Gastroesophageal sphincter (tissue), 4 donors: ENCODE results near the gene STIMATE. TPM values are rescaled to one million over a fixed set of nuclear protein-coding genes. Genes with fewer than 3 reads are reported as not detected.
A peak's percentile ranks its signal among the peaks of the same experiment; 100 is the strongest.

Source experiments
- ATAC-seq: fragments of 150-250 bp; one replicate; pipeline ENCODE4 v1.9.1; 2016; ENCODE audit warnings: mild to moderate bottlenecking, moderate library complexity
- H3K27ac ChIP-seq, 4 donors: fragments of 200-600 bp; sonication (generic) in 3 of 4; 1 replicate in 3 of 4; 2 replicates in 1 of 4; pipeline ENCODE4 v1.5.1; 2016 to 2019
- H3K27me3 ChIP-seq: fragments of 200-600 bp; sonication (generic); one replicate; pipeline ENCODE4 v1.5.1; 2019
- H3K36me3 ChIP-seq, 2 donors: fragments of 200-600 bp; sonication (generic); one replicate each; pipeline ENCODE4 v1.5.1; 2019; ENCODE audit warnings: control low read depth in 1 of 2
- H3K4me1 ChIP-seq, 3 donors: fragments of 200-600 bp; sonication (generic); 1 replicate in 2 of 3; 2 replicates in 1 of 3; pipeline ENCODE4 v1.5.1; 2016 to 2019; ENCODE audit warnings: control low read depth in 2 of 3
- H3K4me3 ChIP-seq, 2 donors: fragments of 200-600 bp; sonication (generic); one replicate each; pipeline ENCODE4 v1.5.1; 2019; ENCODE audit warnings: mild to moderate bottlenecking in 1 of 2, moderate library complexity in 1 of 2
- H3K9me3 ChIP-seq, 3 donors: fragments of 200-600 bp; sonication (generic); one replicate each; pipeline ENCODE4 v1.5.1; 2017 to 2019; ENCODE audit warnings: control low read depth in 2 of 3
- EP300 ChIP-seq: sonication (generic); formaldehyde crosslinking; IDR thresholded peaks from one replicate; pipeline ENCODE4 v1.6.1; 2017; ENCODE audit warnings: antibody characterized with exemption, mild to moderate bottlenecking
- POLR2A ChIP-seq, 2 donors: fragments of 450-650 bp; IDR thresholded peaks; one replicate each; pipeline ENCODE4 v1.6.1; 2017; ENCODE audit warnings: antibody characterized with exemption in 2 of 2, mild to moderate bottlenecking in 2 of 2, moderate library complexity in 1 of 2
- POLR2AphosphoS5 ChIP-seq: sonication (generic); formaldehyde crosslinking; IDR thresholded peaks from one replicate; pipeline ENCODE4 v1.6.1; 2017; ENCODE audit warnings: antibody characterized with exemption
- WGBS, 2 donors: methylation state at CpG; one replicate each; pipeline ENCODE4 v1.1.5; 2018; ENCODE audit warnings: low coverage in 1 of 2; 5-methylcytosine and 5-hydroxymethylcytosine counted together
- total RNA-seq, 4 donors: library from RNA; depleted of rRNA; stranded (reverse); fragments of >200 nt; gene quantifications; one replicate each; pipeline ENCODE4 v1.1.0, GENCODE V29; 2016
- TF ChIP-seq, protein P1 (sequence below), 4 experiments: fragments of 200-600 bp in 2 of 4; fragments of 450-650 bp in 2 of 4; sonication (generic) in 1 of 4; IDR thresholded peaks; one replicate each; pipeline ENCODE4 v1.5.1; 2017 to 2019; ENCODE audit warnings: antibody characterized with exemption in 4 of 4, mild to moderate bottlenecking in 2 of 4, moderate library complexity in 2 of 4

The STIMATE gene
- total RNA-seq, 4 donors from 2014 or later = 14.6 to 30.2 (median 20.5) TPM

DNA sequence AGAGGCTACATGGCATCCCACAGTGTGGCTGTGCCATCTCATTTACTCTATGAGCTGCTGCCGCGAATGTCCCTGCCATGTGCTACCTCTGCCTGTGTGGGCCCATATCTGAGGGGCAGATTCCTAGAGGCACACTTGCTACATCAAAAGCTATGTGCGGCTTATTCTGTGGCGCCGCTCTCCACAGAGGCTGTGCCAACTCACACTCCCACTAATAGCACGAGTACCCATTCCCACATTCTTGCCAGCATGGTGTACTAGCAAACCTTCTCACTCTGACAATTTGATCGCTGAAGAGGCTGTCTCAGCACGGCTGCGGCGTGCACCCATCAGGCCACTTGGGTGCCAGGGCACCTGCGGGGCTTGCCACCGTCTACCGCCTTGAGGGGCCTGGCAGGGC is 31.4 kb downstream of the STIMATE start:
- ATAC-seq = no peak
- Histone ChIP-seq H3K4me1 (no peaks in the 10 kb centered on the region), H3K4me3 (no peak overlapping the region), H3K9me3 (no peaks in the 10 kb centered on the region), H3K27me3 (no peaks in the 10 kb centered on the region), H3K36me3 (peaks cover 0 to 3% of the 10 kb centered on the region in 2 donors), H3K27ac (no peak overlapping the region)
- TF ChIP-seq POLR2A (IDR thresholded peaks at IDR 0.05) (no peak), POLR2AphosphoS5 (no peak), EP300 (no peak)
- TF ChIP-seq, protein P1, sequence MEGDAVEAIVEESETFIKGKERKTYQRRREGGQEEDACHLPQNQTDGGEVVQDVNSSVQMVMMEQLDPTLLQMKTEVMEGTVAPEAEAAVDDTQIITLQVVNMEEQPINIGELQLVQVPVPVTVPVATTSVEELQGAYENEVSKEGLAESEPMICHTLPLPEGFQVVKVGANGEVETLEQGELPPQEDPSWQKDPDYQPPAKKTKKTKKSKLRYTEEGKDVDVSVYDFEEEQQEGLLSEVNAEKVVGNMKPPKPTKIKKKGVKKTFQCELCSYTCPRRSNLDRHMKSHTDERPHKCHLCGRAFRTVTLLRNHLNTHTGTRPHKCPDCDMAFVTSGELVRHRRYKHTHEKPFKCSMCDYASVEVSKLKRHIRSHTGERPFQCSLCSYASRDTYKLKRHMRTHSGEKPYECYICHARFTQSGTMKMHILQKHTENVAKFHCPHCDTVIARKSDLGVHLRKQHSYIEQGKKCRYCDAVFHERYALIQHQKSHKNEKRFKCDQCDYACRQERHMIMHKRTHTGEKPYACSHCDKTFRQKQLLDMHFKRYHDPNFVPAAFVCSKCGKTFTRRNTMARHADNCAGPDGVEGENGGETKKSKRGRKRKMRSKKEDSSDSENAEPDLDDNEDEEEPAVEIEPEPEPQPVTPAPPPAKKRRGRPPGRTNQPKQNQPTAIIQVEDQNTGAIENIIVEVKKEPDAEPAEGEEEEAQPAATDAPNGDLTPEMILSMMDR (IDR thresholded peaks at IDR 0.05) = no peak
- WGBS, 2 donors = 96 to 100% methylated on average over 5 to 10 of the region's 13 CpGs

DNA sequence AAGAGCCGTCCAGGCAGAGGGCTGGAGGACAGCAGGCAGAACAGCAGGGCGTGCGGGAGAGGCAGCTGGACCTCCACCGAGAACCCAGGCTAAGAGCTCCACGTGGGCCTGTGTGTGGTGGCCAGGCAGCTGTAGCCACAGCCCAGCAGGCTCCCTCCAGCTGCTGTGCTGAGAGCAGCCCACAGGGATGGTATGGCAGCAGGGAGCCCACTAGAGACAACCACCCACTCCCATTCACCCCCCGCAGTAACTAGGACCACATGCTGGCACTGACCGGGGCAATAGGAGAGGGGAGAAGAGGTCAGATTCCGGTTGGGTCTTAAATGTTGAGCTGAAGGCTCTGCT is 37.0 kb downstream of the STIMATE start:
- TF ChIP-seq POLR2AphosphoS5 (no peak), EP300 (no peak), POLR2A (IDR thresholded peaks at IDR 0.05) (no peak)
- TF ChIP-seq, protein P1 (IDR thresholded peaks at IDR 0.05) = no peak
- Histone ChIP-seq H3K4me3 (no peak overlapping the region), H3K4me1 (peaks cover 0 to 10% (median 0%) of the 10 kb centered on the region in 3 donors), H3K27ac (no peak overlapping the region), H3K36me3 (peaks cover 0 to 10% of the 10 kb centered on the region in 2 donors), H3K9me3 (no peaks in the 10 kb centered on the region), H3K27me3 (no peaks in the 10 kb centered on the region)
- WGBS, 2 donors = 61% methylated on average over 4 of the region's 8 CpGs; no CpG with 5 or more reads in 1 of the 2 donors
- no peak for ATAC-seq

DNA sequence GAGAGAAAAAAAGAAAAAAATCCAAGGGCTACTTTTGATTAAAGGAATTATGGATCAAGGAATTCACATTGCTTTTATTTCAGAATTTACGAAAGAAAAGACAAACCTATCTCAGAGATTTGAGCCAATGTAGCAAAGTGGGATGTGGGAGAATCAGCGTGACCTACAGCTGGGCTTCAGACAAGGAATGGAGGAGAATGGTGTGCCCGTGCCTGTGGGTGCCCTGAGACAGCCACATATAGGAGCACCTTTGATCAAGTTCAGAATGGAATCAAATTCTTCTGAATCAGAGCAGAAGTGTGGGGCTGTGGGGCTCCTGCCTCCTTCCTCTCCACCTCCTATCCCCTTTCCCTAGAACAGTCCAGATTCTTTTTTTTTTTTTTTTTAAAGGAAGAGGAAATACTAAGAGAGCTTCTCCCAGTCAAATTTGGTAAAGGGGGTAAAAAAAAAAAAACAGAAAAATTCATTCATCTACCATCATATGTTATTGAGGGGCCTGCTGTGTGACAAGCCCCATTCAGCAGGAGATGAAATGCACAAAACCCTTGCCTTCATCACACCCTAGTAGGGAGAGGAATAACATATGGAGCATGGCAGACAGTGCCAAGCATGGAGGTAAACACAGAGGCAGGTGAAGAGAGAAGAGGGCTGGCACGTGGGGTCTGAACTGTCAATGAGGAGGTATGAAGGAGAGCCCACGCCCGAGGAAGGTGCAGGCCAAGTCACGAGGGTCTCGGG is 37.5 kb downstream of the STIMATE start:
- ATAC-seq = no peak
- Histone ChIP-seq H3K36me3 (peaks cover 0 to 15% of the 10 kb centered on the region in 2 donors), H3K27me3 (no peaks in the 10 kb centered on the region), H3K4me3 (no peak overlapping the region), H3K27ac (no peak overlapping the region), H3K4me1 (peaks cover 0 to 10% (median 0%) of the 10 kb centered on the region in 3 donors), H3K9me3 (no peaks in the 10 kb centered on the region)
- TF ChIP-seq, protein P1 (IDR thresholded peaks at IDR 0.05) = no peak
- TF ChIP-seq EP300 (no peak), POLR2AphosphoS5 (no peak)
- whole genome bisulfite sequencing, 2 donors = 79 to 80% methylated on average over 8 of the region's 8 CpGs

DNA sequence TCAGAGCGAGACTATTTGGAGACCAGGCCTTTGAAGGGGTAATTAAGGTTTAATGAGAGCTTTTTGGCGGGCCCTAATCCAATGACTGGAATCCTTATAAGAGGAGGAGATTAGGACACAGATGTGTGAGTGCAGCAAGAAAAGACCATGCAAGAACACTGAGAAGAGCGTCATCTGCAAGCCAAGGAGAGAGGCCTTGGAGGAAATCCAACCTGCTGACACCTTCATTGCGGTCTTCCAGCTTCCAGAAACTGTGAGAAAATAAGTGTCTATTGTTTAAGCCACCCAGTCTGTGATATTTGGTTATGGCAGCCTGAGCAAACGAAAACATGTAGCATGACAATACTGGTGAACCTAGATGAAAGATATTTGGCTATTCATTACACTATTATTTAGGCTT is 39.5 kb downstream of the STIMATE start:
- Histone ChIP-seq H3K27ac (no peak overlapping the region), H3K36me3 (peaks cover 0 to 32% of the 10 kb centered on the region in 2 donors), H3K27me3 (no peaks in the 10 kb centered on the region), H3K9me3 (no peaks in the 10 kb centered on the region), H3K4me3 (no peak overlapping the region), H3K4me1 (peaks cover 0 to 10% (median 0%) of the 10 kb centered on the region in 3 donors)
- TF ChIP-seq, protein P1 (IDR thresholded peaks at IDR 0.05) = no peak
- TF ChIP-seq POLR2AphosphoS5 (no peak), EP300 (no peak), POLR2A (IDR thresholded peaks at IDR 0.05) (no peak)
- WGBS, 2 donors = 67 to 87% methylated on average over 3 to 5 of the region's 5 CpGs
- no peak for ATAC-seq

DNA sequence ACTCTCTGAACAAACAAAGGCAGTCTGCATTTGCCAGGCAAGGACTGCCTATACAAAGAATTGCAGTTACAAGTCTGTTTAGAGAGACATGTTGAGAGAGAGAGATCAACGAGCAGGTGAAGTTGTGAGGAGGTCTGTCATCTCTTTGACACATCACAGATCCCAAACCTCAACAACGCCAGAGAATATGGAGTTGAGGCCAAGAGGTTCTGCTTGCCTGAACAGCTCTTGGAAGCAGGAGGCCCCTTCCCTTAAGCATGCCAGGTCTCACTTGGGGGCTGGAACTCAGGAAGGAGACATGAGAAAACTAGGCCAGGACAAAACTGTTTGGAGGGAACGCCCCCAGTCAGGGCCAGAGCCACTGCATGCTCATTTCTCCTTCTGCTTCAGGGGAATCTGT is 40.2 kb downstream of the STIMATE start:
- no peaks in the 10 kb centered on the region for H3K27me3 ChIP-seq
- H3K4me3 ChIP-seq = no peak overlapping the region
- peak overlapping the region in 1 of 4 donors; percentile 8 for H3K27ac ChIP-seq
- peaks cover 0 to 40% of the 10 kb centered on the region in 2 donors for H3K36me3 ChIP-seq
- TF ChIP-seq POLR2AphosphoS5 (no peak), POLR2A (IDR thresholded peaks at IDR 0.05) (no peak), EP300 (no peak)
- TF ChIP-seq, protein P1 (IDR thresholded peaks at IDR 0.05) = no peak
- no peak for ATAC-seq
- no peaks in the 10 kb centered on the region for H3K9me3 ChIP-seq
- WGBS, 2 donors = 14 to 32% methylated on average over 1 to 3 of the region's 3 CpGs
- peaks cover 0 to 10% (median 0%) of the 10 kb centered on the region in 3 donors for H3K4me1 ChIP-seq
